SK-N-SH (cell line): Measurements from ENCODE around the gene SFMBT2.

ENCODE experiments used
- CTCF ChIP-seq: fragments of 200-600 bp; sonication (generic); IDR thresholded peaks from 2 replicates; pipeline ENCODE4 v1.6.1; 2017; ENCODE audit warnings: antibody characterized with exemption, mild to moderate bottlenecking, moderate library complexity
- FOXM1 ChIP-seq: IDR thresholded peaks from 2 replicates; pipeline ENCODE4 v1.4.0; 2012; ENCODE audit warnings: low read depth, mild to moderate bottlenecking
- GABPA ChIP-seq: IDR thresholded peaks from 2 replicates; pipeline ENCODE4 v1.4.0; 2012; ENCODE audit warnings: low read depth, mild to moderate bottlenecking
- SIN3A ChIP-seq: IDR thresholded peaks from 2 replicates; pipeline ENCODE4 v1.6.1; 2012; ENCODE audit warnings: low read depth, mild to moderate bottlenecking, low read length, moderate library complexity, borderline replicate concordance
- SMC3 ChIP-seq: IDR thresholded peaks from 2 replicates; pipeline ENCODE4 v1.6.1; 2012; ENCODE audit warnings: low read depth, low read length, improper control_type of control experiment

GRCh38 chr10:7151538-7151937 is 259.3 kb downstream of the SFMBT2 start:
- no peak for TF ChIP-seq CTCF
- no peak for TF ChIP-seq SMC3
- no peak for TF ChIP-seq FOXM1
- TF ChIP-seq SIN3A = no peak
- no peak for TF ChIP-seq GABPA
